Measurements from ENCODE around the gene PPP1R36. TPM values are rescaled to one million over a fixed set of nuclear protein-coding genes. Genes with fewer than 3 reads are reported as not detected.
"Not testable (repeated sequence)": the region's sequence is repeated elsewhere in the genome, so short reads cannot be mapped to it uniquely, and the experiment has no call there.

Gene PPP1R36
- total RNA-seq, 2 experiments from 2014 or later: 0.53 TPM; not detected in 1

DNA sequence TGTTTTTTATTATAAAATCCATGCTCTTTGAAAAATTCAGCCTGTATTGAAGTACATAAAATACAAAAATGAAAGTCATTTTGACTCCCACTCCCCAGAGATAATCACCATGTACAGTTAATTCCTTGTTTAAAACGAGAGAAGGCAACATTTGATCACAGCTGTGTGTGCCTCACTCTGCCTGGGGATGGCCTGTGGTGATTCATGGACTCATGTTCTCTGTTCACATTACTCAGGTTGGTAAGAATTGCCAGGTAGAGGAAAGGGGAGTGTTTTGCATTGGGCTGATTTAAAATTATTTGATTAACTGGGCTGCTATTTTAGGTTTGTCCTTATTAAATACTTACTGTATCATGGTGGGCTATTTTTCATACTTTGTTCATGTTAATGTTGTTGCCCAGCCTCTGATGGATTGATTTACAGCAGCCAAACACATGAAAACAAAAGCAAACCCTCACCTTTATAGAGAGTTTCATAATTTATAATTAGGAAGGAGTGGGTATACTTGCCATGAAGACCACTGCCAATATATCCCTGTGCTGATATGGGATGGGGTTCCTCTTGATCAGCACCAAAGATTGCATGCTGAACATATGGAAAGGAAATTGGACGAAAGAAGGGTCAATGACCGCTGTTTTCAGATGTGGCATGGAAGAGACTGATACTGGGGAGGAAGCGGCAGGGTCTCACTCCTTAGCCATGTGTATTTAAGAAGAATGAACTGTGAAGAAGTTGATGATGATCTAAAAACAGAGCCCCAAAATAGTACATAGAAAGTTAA lies 42.2 kb upstream of the PPP1R36 start:
- ChIA-PET CTCF (interaction anchor here (1.0 to 4.4 kb wide), 3 partner anchors 13 to 384 kb away, joined by 3 to 30 read pairs (median 7); no protein-coding TSS in a partner anchor), POLR2A (interaction anchor here (0.9 to 3.7 kb wide), 7 partner anchors 11 to 170 kb away, joined by 3 to 28 read pairs (median 3); partner anchors contain the start of gene MTHFD1)
- H3K27me3 Mint-ChIP-seq: no peaks in the 10 kb centered on the region
- peak overlapping the region; percentile 84 for H3K4me3 Mint-ChIP-seq
- peak; percentile 31 for DNase-seq
- H3K27ac Mint-ChIP-seq: peak overlapping the region; percentile 91
- peaks cover 55% of the 10 kb centered on the region for H3K4me1 Mint-ChIP-seq
- no peaks in the 10 kb centered on the region for H3K9me3 Mint-ChIP-seq
- peaks cover 43% of the 10 kb centered on the region for H3K36me3 Mint-ChIP-seq (ENCODE audit: low read depth)

DNA sequence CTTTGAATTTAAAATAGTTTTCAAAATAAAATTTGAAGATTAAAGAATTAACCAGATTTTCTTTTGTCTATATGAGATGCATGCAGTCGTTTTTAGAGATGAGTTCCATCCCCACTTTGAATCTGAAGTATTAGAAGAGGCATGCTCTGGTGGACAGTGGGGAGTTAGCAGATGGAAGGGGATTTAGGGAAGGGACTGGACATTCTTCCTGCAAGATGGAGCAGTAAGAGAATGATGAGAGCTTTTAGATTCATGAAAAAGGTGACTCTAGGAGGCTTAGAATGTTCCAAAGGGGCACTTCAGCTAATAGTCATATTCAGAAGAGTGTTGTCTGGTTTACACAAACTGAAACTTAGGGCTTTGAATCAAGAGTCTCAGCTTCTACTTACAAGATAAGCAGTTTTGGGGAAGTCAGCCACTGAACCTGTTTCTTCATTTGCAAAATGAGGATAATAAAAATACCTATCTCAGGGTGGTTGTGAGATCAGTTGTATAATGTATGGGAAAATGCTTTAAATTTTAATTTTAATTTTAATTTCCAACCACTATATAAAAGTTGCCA lies 41.5 kb upstream of the PPP1R36 start:
- ChIA-PET POLR2A (interaction anchor here (0.9 to 2.3 kb wide), 5 partner anchors 12 to 170 kb away, joined by 3 to 11 read pairs (median 3); partner anchors contain the start of gene MTHFD1), CTCF (interaction anchor here (1.0 to 4.4 kb wide), 7 partner anchors 11 to 383 kb away, joined by 3 to 30 read pairs (median 12); partner anchors contain the start of gene HSPA2)
- Mint-ChIP-seq H3K4me1 (peaks cover 56% of the 10 kb centered on the region), H3K9me3 (no peaks in the 10 kb centered on the region), H3K36me3 (ENCODE audit: low read depth) (peaks cover 38% of the 10 kb centered on the region), H3K27ac (peak overlapping the region; percentile 91), H3K27me3 (no peaks in the 10 kb centered on the region), H3K4me3 (peak overlapping the region; percentile 84)
- DNase-seq: no peak

DNA sequence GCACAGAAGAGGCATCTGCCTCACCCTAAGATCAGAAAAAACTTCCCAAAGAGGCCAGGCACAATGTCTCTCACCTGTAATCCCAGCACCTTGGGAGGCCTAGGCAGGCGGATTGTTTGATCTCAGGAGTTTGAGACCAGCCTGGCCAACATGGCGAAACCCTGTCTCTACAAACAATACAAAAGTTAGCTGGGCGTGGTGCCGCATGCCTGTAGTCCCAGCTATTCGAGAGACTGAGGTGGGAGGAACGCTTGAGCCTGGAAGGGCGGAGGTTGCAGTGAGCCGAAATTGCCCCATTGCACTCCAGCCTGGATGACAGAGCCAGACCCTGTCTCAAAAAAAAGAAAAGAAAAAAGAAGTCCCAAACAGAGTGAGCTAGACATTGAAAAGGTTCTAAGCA lies 40.7 kb upstream of the PPP1R36 start:
- Mint-ChIP-seq H3K36me3 (ENCODE audit: low read depth) (peaks cover 40% of the 10 kb centered on the region), H3K4me3 (peak overlapping the region; percentile 50), H3K9me3 (no peaks in the 10 kb centered on the region), H3K27me3 (no peaks in the 10 kb centered on the region), H3K4me1 (peaks cover 59% of the 10 kb centered on the region), H3K27ac (peak overlapping the region; percentile 91)
- ChIA-PET POLR2A (interaction anchor here (1.0 to 2.3 kb wide), 3 partner anchors 12 to 122 kb away, joined by 3 to 11 read pairs (median 8); partner anchors contain the start of gene MTHFD1), CTCF (interaction anchor here (0.8 to 4.4 kb wide), 9 partner anchors 11 to 383 kb away, joined by 3 to 30 read pairs (median 7); partner anchors contain the start of gene HSPA2)
- no peak for DNase-seq

DNA sequence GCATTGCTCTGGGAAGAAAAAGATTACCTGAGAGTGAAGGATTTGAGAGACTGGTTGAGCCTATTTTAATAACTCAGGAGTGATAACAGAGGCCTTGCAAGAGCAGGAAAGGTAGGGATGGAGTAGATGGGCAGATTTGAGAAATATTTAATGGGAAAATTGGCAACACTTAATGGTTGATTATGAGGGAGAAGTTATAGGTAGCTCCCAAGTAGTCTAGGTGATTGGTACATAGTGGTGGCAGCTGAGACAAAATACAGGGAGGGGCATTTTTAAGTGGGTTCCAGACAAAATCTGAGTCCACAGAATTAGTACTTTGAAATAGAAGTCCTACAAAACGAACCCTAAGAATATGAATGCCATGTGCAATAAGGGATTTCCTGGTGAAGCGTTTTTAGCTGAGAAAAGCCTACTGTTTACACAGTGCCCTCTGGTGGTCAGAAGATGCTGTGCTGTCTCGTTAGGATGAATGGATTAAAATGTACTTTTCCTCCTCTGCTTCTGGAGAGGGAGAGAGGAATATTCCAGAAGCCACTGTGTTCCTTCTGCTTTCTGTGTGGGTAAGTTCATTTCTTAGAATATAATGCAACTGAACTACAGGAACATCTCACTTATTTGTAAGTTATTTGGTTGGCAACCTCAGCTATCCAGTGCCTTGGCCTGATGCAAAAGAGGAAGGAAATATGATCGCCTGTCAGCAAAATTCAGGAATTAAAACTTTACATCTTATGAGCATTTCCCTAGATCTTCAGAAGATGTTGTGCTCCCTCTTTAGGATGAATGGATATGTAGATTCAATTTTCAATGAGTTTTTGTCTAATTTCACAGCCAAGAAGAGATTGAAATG lies 38.7 kb upstream of the PPP1R36 start:
- H3K9me3 Mint-ChIP-seq: no peaks in the 10 kb centered on the region
- H3K27ac Mint-ChIP-seq: peak overlapping the region; percentile 58
- peak; percentile 69 for DNase-seq
- POLR2A ChIA-PET: interaction anchor here (0.6 to 3.0 kb wide), 9 partner anchors 9 to 173 kb away, joined by 3 to 34 read pairs (median 3); partner anchors contain the start of gene MTHFD1
- peak overlapping the region; percentile 52 for H3K4me3 Mint-ChIP-seq
- peaks cover 30% of the 10 kb centered on the region for H3K36me3 Mint-ChIP-seq (ENCODE audit: low read depth)
- no peaks in the 10 kb centered on the region for H3K27me3 Mint-ChIP-seq
- CTCF ChIA-PET: interaction anchor here (0.6 to 4.4 kb wide), 30 partner anchors 9 to 381 kb away, joined by 3 to 30 read pairs (median 4); partner anchors contain the start of gene HSPA2
- H3K4me1 Mint-ChIP-seq: peaks cover 69% of the 10 kb centered on the region

DNA sequence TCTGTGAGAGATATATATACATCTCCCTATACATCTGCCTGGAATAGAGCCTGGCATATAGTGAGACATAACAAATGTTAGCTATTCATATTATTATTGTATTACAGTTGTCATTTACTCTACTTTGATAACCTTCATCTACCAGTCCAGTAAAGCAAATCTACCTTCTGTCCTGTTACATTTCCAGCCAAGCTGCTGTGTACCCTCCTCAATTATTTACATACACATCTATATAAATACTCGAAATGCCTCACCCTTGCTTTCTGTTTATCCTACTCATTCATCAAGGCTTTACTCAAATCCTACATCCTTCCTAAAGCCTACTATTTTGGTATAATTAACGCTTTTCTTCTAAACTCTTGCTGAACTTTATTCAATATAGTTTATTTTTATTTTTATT lies 36.5 kb upstream of the PPP1R36 start:
- CTCF ChIA-PET: interaction anchor here (1.3 to 1.4 kb wide), 2 partner anchors 11 to 77 kb away, joined by 3 to 4 read pairs; no protein-coding TSS in a partner anchor
- H3K9me3 Mint-ChIP-seq: no peaks in the 10 kb centered on the region
- H3K27ac Mint-ChIP-seq: no peak overlapping the region
- H3K27me3 Mint-ChIP-seq: no peaks in the 10 kb centered on the region
- H3K4me3 Mint-ChIP-seq: no peak overlapping the region
- POLR2A ChIA-PET: no interaction called here
- DNase-seq: no peak
- peaks cover 69% of the 10 kb centered on the region for H3K4me1 Mint-ChIP-seq
- H3K36me3 Mint-ChIP-seq (ENCODE audit: low read depth): peaks cover 18% of the 10 kb centered on the region

DNA sequence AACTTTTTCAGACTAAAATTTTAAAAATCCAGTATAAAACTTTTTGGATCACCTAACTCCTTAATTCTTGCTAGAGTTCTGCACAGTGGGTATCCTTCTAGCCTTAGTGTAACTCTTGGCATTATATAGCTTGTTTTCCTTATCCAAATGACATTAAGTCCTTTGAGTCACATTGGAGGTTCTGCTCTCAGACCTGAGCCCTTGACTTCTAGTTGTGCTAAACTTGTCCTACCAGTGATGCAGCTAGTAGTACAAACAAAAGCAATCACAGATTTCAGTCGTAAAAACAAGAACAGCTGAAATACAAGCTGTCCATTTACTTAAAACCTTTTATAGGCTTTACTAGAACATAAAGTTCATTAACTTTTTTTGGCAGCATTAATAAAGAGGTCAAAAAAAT lies 34.7 kb upstream of the PPP1R36 start:
- POLR2A ChIA-PET: interaction anchor here (0.8 to 2.2 kb wide), 6 partner anchors 10 to 1133 kb away, joined by 3 to 14 read pairs (median 4); partner anchors contain the start of gene ZBTB1
- peaks cover 53% of the 10 kb centered on the region for H3K4me1 Mint-ChIP-seq
- CTCF ChIA-PET: interaction anchor here (0.8 to 3.3 kb wide), 4 partner anchors 85 to 377 kb away, joined by 3 to 13 read pairs (median 6); no protein-coding TSS in a partner anchor
- peaks cover 13% of the 10 kb centered on the region for H3K36me3 Mint-ChIP-seq (ENCODE audit: low read depth)
- H3K27ac Mint-ChIP-seq: no peak overlapping the region
- no peaks in the 10 kb centered on the region for H3K27me3 Mint-ChIP-seq
- DNase-seq: no peak
- no peak overlapping the region for H3K4me3 Mint-ChIP-seq
- no peaks in the 10 kb centered on the region for H3K9me3 Mint-ChIP-seq

DNA sequence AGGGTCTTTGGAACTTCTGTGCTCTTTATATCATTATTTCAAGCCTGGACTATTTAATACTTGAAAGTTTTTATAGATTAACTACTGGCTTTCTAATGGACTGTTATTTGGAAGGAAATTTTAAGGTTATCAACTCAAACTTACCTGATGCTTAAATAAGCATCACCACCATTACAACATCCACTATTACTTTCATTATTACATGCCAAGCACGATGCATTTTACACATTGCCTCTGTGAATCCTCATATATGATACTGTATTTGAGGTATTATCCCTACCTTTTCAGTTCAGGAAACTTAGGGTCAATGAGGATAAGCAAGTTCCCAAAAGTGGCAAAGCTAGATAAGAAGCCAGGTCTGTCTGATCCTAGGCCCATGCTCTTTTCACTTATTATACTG lies 32.8 kb upstream of the PPP1R36 start:
- H3K4me1 Mint-ChIP-seq: peaks cover 41% of the 10 kb centered on the region
- CTCF ChIA-PET: interaction anchor here (3.3 kb wide), 1 partner anchor 87 kb away, joined by 13 read pairs; no protein-coding TSS in a partner anchor

DNA sequence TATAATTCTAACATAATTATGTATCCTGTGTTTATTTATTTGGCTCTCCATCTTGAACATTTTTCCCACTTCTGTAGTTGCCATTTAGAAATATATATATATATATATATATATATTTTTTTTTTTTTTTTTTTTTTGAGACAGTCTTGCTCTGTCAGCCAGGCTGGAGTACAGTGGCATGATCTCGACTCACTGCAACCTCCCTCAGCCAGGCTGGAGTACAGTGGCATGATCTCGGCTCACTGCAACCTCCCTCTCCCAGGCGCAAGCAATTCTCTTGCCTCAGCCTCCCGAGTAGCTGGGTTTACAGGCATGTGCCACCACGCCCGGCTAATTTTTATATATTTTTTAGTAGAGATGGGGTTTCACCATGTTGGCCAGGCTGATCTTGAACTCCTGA lies 32.1 kb upstream of the PPP1R36 start:
- H3K4me1 Mint-ChIP-seq: peaks cover 37% of the 10 kb centered on the region
- not testable (repeated sequence) for H3K9me3 Mint-ChIP-seq; H3K27ac Mint-ChIP-seq; H3K36me3 Mint-ChIP-seq (ENCODE audit: low read depth); H3K27me3 Mint-ChIP-seq; DNase-seq; H3K4me3 Mint-ChIP-seq
- POLR2A ChIA-PET: interaction anchor here (1.5 kb wide), 1 partner anchor 13 kb away, joined by 3 read pairs; the partner anchor contains the start of gene ZBTB1
- CTCF ChIA-PET: interaction anchor here (1.8 to 3.3 kb wide), 2 partner anchors 88 kb away, joined by 6 to 13 read pairs; no protein-coding TSS in a partner anchor

More for the DNA sequence above, 32.8 kb upstream of the PPP1R36 start:
- DNase-seq: no peak
- Mint-ChIP-seq H3K27ac (no peak overlapping the region), H3K36me3 (ENCODE audit: low read depth) (peaks cover 6% of the 10 kb centered on the region), H3K27me3 (no peaks in the 10 kb centered on the region), H3K9me3 (no peaks in the 10 kb centered on the region), H3K4me3 (no peak overlapping the region)
- POLR2A ChIA-PET: interaction anchor here (1.3 to 2.2 kb wide), 3 partner anchors 12 to 129 kb away, joined by 3 to 8 read pairs (median 3); partner anchors contain the start of genes MTHFD1 and ZBTB1

DNA sequence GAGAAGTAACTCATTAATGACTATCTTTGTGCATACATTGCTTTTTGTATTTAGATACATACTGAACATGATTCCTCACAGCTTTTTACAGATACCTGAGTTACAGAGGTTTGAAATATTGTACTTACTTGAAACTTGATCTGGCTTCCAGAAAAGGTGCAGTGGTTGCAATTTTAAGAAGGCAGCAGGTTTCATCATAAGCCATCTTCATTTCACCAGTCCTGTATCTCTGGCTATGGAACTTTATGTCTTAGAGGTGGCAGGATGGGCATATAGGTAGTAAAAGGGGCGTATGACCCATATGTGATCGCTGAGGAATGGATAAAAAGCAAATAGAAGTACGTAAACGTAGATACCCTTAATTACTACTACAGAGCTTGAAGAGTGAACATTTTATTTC lies 31.5 kb upstream of the PPP1R36 start:
- no peak overlapping the region for H3K27ac Mint-ChIP-seq
- ChIA-PET CTCF (interaction anchor here (1.8 to 5.2 kb wide), 2 partner anchors 8 to 89 kb away, joined by 6 to 30 read pairs; no protein-coding TSS in a partner anchor), POLR2A (interaction anchor here (1.5 kb wide), 1 partner anchor 13 kb away, joined by 3 read pairs; the partner anchor contains the start of gene ZBTB1)
- no peaks in the 10 kb centered on the region for H3K9me3 Mint-ChIP-seq
- H3K36me3 Mint-ChIP-seq (ENCODE audit: low read depth): peaks cover 6% of the 10 kb centered on the region
- no peak overlapping the region for H3K4me3 Mint-ChIP-seq
- H3K4me1 Mint-ChIP-seq: peaks cover 37% of the 10 kb centered on the region
- H3K27me3 Mint-ChIP-seq: no peaks in the 10 kb centered on the region
- no peak for DNase-seq

DNA sequence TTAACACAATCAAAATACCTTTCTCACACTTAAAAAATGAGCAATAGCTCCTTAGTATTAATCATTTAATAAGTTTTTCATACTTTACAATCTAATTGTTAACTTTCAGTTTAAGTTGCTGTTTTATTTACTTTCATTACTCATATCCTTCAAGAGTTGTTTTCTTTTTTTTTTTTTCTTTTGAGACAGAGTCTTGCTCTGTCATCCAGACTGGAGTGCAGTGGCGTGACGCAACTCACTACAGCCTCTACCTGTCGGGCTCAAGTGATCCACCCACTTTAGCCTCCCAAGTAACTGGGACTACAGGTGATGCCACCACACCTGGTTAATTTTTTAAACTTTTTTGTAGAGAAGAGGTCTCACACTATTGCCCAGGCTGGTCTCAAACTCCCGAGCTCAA lies 29.1 kb upstream of the PPP1R36 start:
- no peak for DNase-seq
- Mint-ChIP-seq H3K9me3 (no peaks in the 10 kb centered on the region), H3K27ac (no peak overlapping the region), H3K36me3 (ENCODE audit: low read depth) (peaks cover 10% of the 10 kb centered on the region), H3K4me3 (no peak overlapping the region), H3K27me3 (no peaks in the 10 kb centered on the region), H3K4me1 (peaks cover 25% of the 10 kb centered on the region)
- ChIA-PET POLR2A (interaction anchor here (0.9 to 3.0 kb wide), 5 partner anchors 10 to 19 kb away, joined by 3 to 11 read pairs (median 3); partner anchors contain the start of gene HSPA2), CTCF (interaction anchor here (0.9 to 5.2 kb wide), 4 partner anchors 11 to 116 kb away, joined by 3 to 30 read pairs (median 4); no protein-coding TSS in a partner anchor)

DNA sequence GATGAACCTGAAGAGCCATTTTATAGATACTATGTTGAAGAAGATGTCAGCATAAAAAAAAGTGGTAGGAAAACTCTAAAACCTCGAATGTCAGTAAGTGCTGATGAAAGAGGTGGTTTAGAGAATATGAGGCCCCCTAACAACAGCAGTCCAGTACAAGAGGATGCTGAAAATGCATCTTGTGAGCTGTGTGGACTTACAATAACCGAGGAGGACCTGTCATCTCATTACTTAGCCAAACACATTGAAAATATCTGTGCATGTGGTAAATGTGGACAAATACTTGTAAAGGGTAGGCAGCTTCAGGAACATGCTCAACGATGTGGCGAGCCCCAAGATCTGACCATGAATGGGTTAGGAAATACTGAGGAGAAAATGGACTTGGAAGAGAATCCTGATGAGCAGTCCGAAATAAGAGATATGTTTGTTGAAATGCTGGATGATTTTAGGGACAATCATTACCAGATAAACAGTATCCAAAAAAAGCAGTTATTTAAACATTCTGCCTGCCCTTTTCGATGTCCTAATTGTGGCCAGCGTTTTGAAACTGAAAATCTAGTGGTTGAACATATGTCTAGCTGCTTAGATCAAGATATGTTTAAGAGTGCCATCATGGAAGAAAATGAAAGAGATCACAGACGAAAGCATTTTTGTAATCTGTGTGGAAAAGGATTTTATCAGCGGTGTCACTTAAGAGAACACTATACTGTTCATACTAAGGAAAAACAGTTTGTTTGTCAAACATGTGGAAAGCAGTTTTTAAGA lies 27.0 kb upstream of the PPP1R36 start:
- POLR2A ChIA-PET: interaction anchor here (0.7 to 3.0 kb wide), 7 partner anchors 11 to 22 kb away, joined by 3 to 11 read pairs (median 5); partner anchors contain the start of genes HSPA2 and ZBTB25

More for the DNA sequence above, 27.0 kb upstream of the PPP1R36 start:
- Mint-ChIP-seq H3K9me3 (no peaks in the 10 kb centered on the region), H3K4me3 (no peak overlapping the region), H3K36me3 (ENCODE audit: low read depth) (peaks cover 20% of the 10 kb centered on the region), H3K27ac (no peak overlapping the region), H3K27me3 (no peaks in the 10 kb centered on the region), H3K4me1 (peaks cover 11% of the 10 kb centered on the region)
- CTCF ChIA-PET: interaction anchor here (1.3 to 5.2 kb wide), 2 partner anchors 10 to 13 kb away, joined by 4 to 30 read pairs; no protein-coding TSS in a partner anchor
- DNase-seq: no peak

Data from activated CD4-positive, alpha-beta memory T cell treated with anti-CD3 and anti-CD28 coated beads, Interleukin-2, amount 10 ng/mL, durations not matched to agents 7 days and 5 days (primary cell).